HepG2 (cell line): ENCODE measurements around the gene HACL1. TPM values are rescaled to one million over a fixed set of nuclear protein-coding genes. Genes with fewer than 3 reads are reported as not detected.

Experiments
- ATAC-seq: fragments of 200-7000 bp; cut with Tn5 transposase; 3 replicates; pipeline ENCODE4 v1.9.1; 2020; ENCODE audit warnings: mild to moderate bottlenecking, moderate library complexity
- BruUV-seq: library from RNA; stranded (reverse); fragments of 400-500 nt; replicated peaks from 2 replicates; lab custom pipeline; 2021; lab: Mats Ljungman, UMichigan
- CTCF ChIA-PET: fragments of 300-600 bp; formaldehyde crosslinking; extraction: SDS; loops from one replicate; lab custom pipeline; 2021; ENCODE audit warnings: low total read pairs, inconsistent platforms, low intra/inter-chr PET ratio; lab: Yijun Ruan, JAX
- POLR2A ChIA-PET: fragments of 350-600 bp; sonication (Branson Sonifier 250); formaldehyde crosslinking; loops from one replicate; lab custom pipeline; 2020; ENCODE audit warnings: antibody characterized with exemption, inconsistent platforms; lab: Yijun Ruan, JAX
- DNase-seq: peaks from one replicate; pipeline ENCODE4 v3.0.0-alpha.2; 2015; ENCODE audit warnings: low spot score
- FAIRE-seq: peaks from 3 replicates; lab custom pipeline; 2011; peaks lifted over from hg19 to GRCh38; lab: Jason Lieb, UNC
- H2AFZ ChIP-seq: one replicate; pipeline ENCODE4 v1.6.1; 2011; ENCODE audit warnings: low read length, inconsistent platforms
- H3K27ac ChIP-seq: fragments of 300-600 bp; 3 replicates; pipeline ENCODE4 v1.8.0; 2011; ENCODE audit warnings: mixed run types, mild to moderate bottlenecking, mixed read lengths, low read length, inconsistent platforms; ENCODE audit not compliant: insufficient read depth; ENCODE audit errors: extremely low read length
- H3K27me3 ChIP-seq, 2 experiments: fragments of 200-600 bp in 1 of 2; 2 replicates in 1 of 2; 3 replicates in 1 of 2; pipeline versions ENCODE4 v1.6.0 to v1.8.0; 2011; ENCODE audit warnings: low read length in 2 of 2, mild to moderate bottlenecking in 2 of 2, moderate library complexity in 2 of 2, inconsistent platforms in 1 of 2; ENCODE audit not compliant: insufficient read depth in 2 of 2, control insufficient read depth in 1 of 2
- H3K36me3 ChIP-seq, 2 experiments: fragments of 200-600 bp in 1 of 2; replicated peaks in 1 of 2; 2 replicates in 1 of 2; 3 replicates in 1 of 2; pipeline versions ENCODE4 v1.5.1 to v1.8.0; 2011; ENCODE audit warnings: low read length in 2 of 2, inconsistent platforms in 1 of 2; ENCODE audit not compliant: insufficient read depth in 2 of 2, control insufficient read depth in 1 of 2
- H3K4me1 ChIP-seq: 2 replicates; pipeline ENCODE4 v1.5.1; 2012; ENCODE audit warnings: low read length, inconsistent platforms; ENCODE audit not compliant: insufficient read depth
- H3K4me2 ChIP-seq: 2 replicates; pipeline ENCODE4 v1.6.0; 2011; ENCODE audit warnings: low read depth, low read length, inconsistent platforms
- H3K4me3 ChIP-seq, 3 experiments: fragments of 200-600 bp in 1 of 3; sonication (generic), shearing (Covaris generic) in 1 of 3; replicated peaks in 1 of 3; 2 replicates each; pipeline ENCODE4 v1.5.1; 2011 to 2016; ENCODE audit warnings: low read length in 3 of 3, inconsistent platforms in 2 of 3, low read depth in 2 of 3, mild to moderate bottlenecking in 2 of 3, control low read depth in 1 of 3, mixed read lengths in 1 of 3; ENCODE audit not compliant: insufficient read depth in 1 of 3
- H3K79me2 ChIP-seq: one replicate; pipeline ENCODE4 v1.6.1; 2011; ENCODE audit warnings: low read length, inconsistent platforms; ENCODE audit not compliant: insufficient read depth
- H3K9ac ChIP-seq: 2 replicates; pipeline ENCODE4 v1.6.0; 2011; ENCODE audit warnings: mild to moderate bottlenecking, low read depth, low read length, inconsistent platforms; ENCODE audit not compliant: insufficient read depth
- H3K9me3 ChIP-seq: 2 replicates; pipeline ENCODE4 v1.5.1; 2012; ENCODE audit warnings: mild to moderate bottlenecking, low read length
- H4K20me1 ChIP-seq: 2 replicates; pipeline ENCODE4 v1.6.0; 2011; ENCODE audit warnings: inconsistent platforms, mild to moderate bottlenecking, low read length, moderate library complexity; ENCODE audit not compliant: insufficient read depth
- ARNT ChIP-seq: fragments of 450-650 bp; IDR thresholded peaks from 2 replicates; pipeline ENCODE4 v1.6.1; 2017
- EP300 ChIP-seq, 3 experiments: sonication (generic) in 1 of 3; formaldehyde crosslinking in 1 of 3; IDR thresholded peaks; 2 replicates each; pipeline versions ENCODE4 v1.5.1 to v1.6.1; 2011 to 2020; ENCODE audit warnings: low read depth in 2 of 3, low read length in 2 of 3, borderline replicate concordance in 1 of 3, improper control_type of control experiment in 1 of 3, mild to moderate bottlenecking in 1 of 3, missing genetic modification reagents in 1 of 3, moderate library complexity in 1 of 3
- IKZF1 ChIP-seq: fragments of 450-650 bp; IDR thresholded peaks from 2 replicates; pipeline ENCODE4 v1.7.1; 2016
- PAF1 ChIP-seq: IDR thresholded peaks from 2 replicates; pipeline ENCODE4 v1.6.1; 2016; ENCODE audit warnings: missing genetic modification reagents, missing compliant biosample characterization
- SUZ12 ChIP-seq: fragments of 150-350 bp; IDR thresholded peaks from 2 replicates; pipeline ENCODE4 v1.6.1; 2014; ENCODE audit warnings: low read depth, low read length
- TMF1 ChIP-seq: sonication (generic); formaldehyde crosslinking; IDR thresholded peaks from 2 replicates; pipeline ENCODE4 v1.8.1; 2022; ENCODE audit warnings: low read depth, missing genetic modification reagents
- ZBTB33 ChIP-seq: sonication (generic); formaldehyde crosslinking; IDR thresholded peaks from 2 replicates; pipeline ENCODE4 v1.4.0; 2020; ENCODE audit warnings: missing genetic modification reagents
- ZFAT ChIP-seq: sonication (generic); formaldehyde crosslinking; conservative IDR thresholded peaks from 2 replicates; pipeline ENCODE4 v1.8.1; 2023; ENCODE audit warnings: missing genetic modification reagents, inconsistent platforms
- ZFY ChIP-seq: sonication (generic); formaldehyde crosslinking; IDR thresholded peaks from 2 replicates; pipeline ENCODE4 v1.4.0; 2020; ENCODE audit warnings: missing genetic modification reagents
- ZKSCAN5 ChIP-seq: sonication (generic); formaldehyde crosslinking; IDR thresholded peaks from 2 replicates; pipeline ENCODE4 v1.5.1; 2020; ENCODE audit warnings: mild to moderate bottlenecking, missing genetic modification reagents
- ZKSCAN8 ChIP-seq: IDR thresholded peaks from 2 replicates; pipeline ENCODE4 v1.6.1; 2016; ENCODE audit warnings: borderline replicate concordance, missing genetic modification reagents, missing compliant biosample characterization
- ZNF260 ChIP-seq: sonication (generic); formaldehyde crosslinking; IDR thresholded peaks from 2 replicates; pipeline ENCODE4 v1.4.0; 2020; ENCODE audit warnings: missing genetic modification reagents, low read depth, mild to moderate bottlenecking, borderline replicate concordance
- ZNF263 ChIP-seq: sonication (generic); formaldehyde crosslinking; IDR thresholded peaks from 2 replicates; pipeline ENCODE4 v1.4.0; 2020; ENCODE audit warnings: missing genetic modification reagents
- ZNF768 ChIP-seq: sonication (generic); formaldehyde crosslinking; IDR thresholded peaks from 2 replicates; pipeline ENCODE4 v1.4.0; 2020; ENCODE audit warnings: missing genetic modification reagents
- ZNF879 ChIP-seq: sonication (generic); formaldehyde crosslinking; IDR thresholded peaks from 2 replicates; pipeline ENCODE4 v1.8.1; 2023; ENCODE audit warnings: missing genetic modification reagents
- WGBS: methylation state at CpG from one replicate; pipeline ENCODE4 v1.1.6; 2017; ENCODE audit warnings: low lambda C conversion rate; 5-methylcytosine and 5-hydroxymethylcytosine counted together
- in situ Hi-C: cut with HindIII; loops from 2 replicates; pipeline ENCODE4 v1.10.0; 2017; ENCODE audit warnings: low pct_unique_long_range_greater_than_20kb; ENCODE audit not compliant: extremely low pct_ligation_motif_present
- intact Hi-C: fragments of 100-400 bp; cut with micrococcal nuclease; formaldehyde crosslinking; loops from one replicate; pipeline ENCODE4 v1.10.0; 2022; ENCODE audit not compliant: unreplicated experiment
- polyA plus RNA-seq, 8 experiments: library from polyadenylated mRNA; depleted of rRNA in 3 of 8; stranded (reverse) in 7 of 8; unstranded in 1 of 8; fragments of >200 nt; fragmentation: Illumina TruSeq in 4 of 8; extraction: Trizol in 4 of 8; gene quantifications; 2 replicates each; pipeline versions ENCODE4 v1.2.1 to v1.2.3, GENCODE V29; 2011 to 2016; ENCODE audit warnings: low read depth in 4 of 8, missing spikeins in 1 of 8, mixed read lengths in 1 of 8; ENCODE audit not compliant: insufficient read depth in 1 of 8
- total RNA-seq, 5 experiments: library from RNA; depleted of rRNA; stranded (reverse); fragments of >200 nt; fragmentation: Illumina TruSeq; extraction: Trizol; gene quantifications; 2 replicates each; pipeline ENCODE4 v1.2.3, GENCODE V29; 2016; ENCODE audit warnings: low read depth in 1 of 5
- TF ChIP-seq, protein P1 (sequence below): fragments of 450-650 bp; IDR thresholded peaks from 2 replicates; pipeline ENCODE4 v1.6.1; 2016

HACL1 gene
- total and polyA plus RNA-seq, 2 of the 13 experiments (the other 11 are each of a cell fraction or from before 2014, with no cell fraction given) = 22.1 to 25.7 TPM

- TF ChIP-seq ZFAT (CRISPR knock-in tag) = no peak
- no peak for TF ChIP-seq PAF1 (CRISPR knock-in tag)
- TF ChIP-seq EP300 (IDR thresholded peaks at IDR 0.05; ENCODE audit: low read depth in 2 of 2, low read length in 2 of 2) = no peak
- TF ChIP-seq EP300 (CRISPR knock-in tag; IDR thresholded peaks at IDR 0.05; ENCODE audit: borderline replicate concordance) = no peak
- TF ChIP-seq ZNF768 (CRISPR knock-in tag) = no peak
- TF ChIP-seq SUZ12 = no peak
- no peak for TF ChIP-seq ZNF263 (CRISPR knock-in tag)
Observed at GRCh38 chr3:15628967-15629366, 27.6 kb upstream of the HACL1 start (continued).

- FAIRE-seq = no peak
- no peak for TF ChIP-seq ZKSCAN8 (CRISPR knock-in tag)
- no peak for TF ChIP-seq ZKSCAN5
- no peak for TF ChIP-seq IKZF1
- no peak for TF ChIP-seq ZNF260 (CRISPR knock-in tag)
- TF ChIP-seq ZNF879 (CRISPR knock-in tag) = no peak
- no peak for TF ChIP-seq ARNT
- no peak for TF ChIP-seq ZFY (CRISPR knock-in tag)
- TF ChIP-seq TMF1 (CRISPR knock-in tag) = no peak
- TF ChIP-seq ZBTB33 (CRISPR knock-in tag) = no peak
- TF ChIP-seq, protein P1, sequence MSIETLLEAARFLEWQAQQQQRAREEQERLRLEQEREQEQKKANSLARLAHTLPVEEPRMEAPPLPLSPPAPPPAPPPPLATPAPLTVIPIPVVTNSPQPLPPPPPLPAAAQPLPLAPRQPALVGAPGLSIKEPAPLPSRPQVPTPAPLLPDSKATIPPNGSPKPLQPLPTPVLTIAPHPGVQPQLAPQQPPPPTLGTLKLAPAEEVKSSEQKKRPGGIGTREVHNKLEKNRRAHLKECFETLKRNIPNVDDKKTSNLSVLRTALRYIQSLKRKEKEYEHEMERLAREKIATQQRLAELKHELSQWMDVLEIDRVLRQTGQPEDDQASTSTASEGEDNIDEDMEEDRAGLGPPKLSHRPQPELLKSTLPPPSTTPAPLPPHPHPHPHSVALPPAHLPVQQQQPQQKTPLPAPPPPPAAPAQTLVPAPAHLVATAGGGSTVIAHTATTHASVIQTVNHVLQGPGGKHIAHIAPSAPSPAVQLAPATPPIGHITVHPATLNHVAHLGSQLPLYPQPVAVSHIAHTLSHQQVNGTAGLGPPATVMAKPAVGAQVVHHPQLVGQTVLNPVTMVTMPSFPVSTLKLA = no peak
Observed at GRCh38 chr3:15623535-15624440, 22.4 kb upstream of the HACL1 start.

More at GRCh38 chr3:15623535-15624440, 22.4 kb upstream of the HACL1 start:
- no peak overlapping the region for H3K27ac ChIP-seq
- peaks cover 13% of the 10 kb centered on the region for H3K4me1 ChIP-seq
- in situ Hi-C loops = no loop called here
- H3K9ac ChIP-seq = no peak overlapping the region
- 84% methylated on average over 4 of the region's 4 CpGs for WGBS
- no TSS peak for BruUV-seq
- intact Hi-C loops = no loop called here
- H3K4me3 ChIP-seq = no peak overlapping the region
- DNase-seq = no peak
- no peak overlapping the region for H2AFZ ChIP-seq
- H3K36me3 ChIP-seq = no peaks in the 10 kb centered on the region
- ATAC-seq = no peak
- no peaks in the 10 kb centered on the region for H3K27me3 ChIP-seq
- H3K9me3 ChIP-seq = peaks cover 24% of the 10 kb centered on the region
- H4K20me1 ChIP-seq = no peaks in the 10 kb centered on the region
- ChIA-PET CTCF (no interaction called here), POLR2A (no interaction called here)
- H3K79me2 ChIP-seq = no peaks in the 10 kb centered on the region
- no peak overlapping the region for H3K4me2 ChIP-seq
